HG03439 (cell line): ENCODE results near the gene SLC25A21.

Source experiments
- ATAC-seq: cut with Tn5 transposase; IDR thresholded peaks from one replicate; pipeline ENCODE4 v1.9.1; 2021; ENCODE audit warnings: mild to moderate bottlenecking, moderate library complexity; ENCODE audit not compliant: unreplicated experiment

The SLC25A21 gene

GRCh38 chr14:36791402-36791801 is 381.0 kb downstream of the SLC25A21 start:
- no peak for ATAC-seq

GRCh38 chr14:36785511-36785910 is 386.9 kb downstream of the SLC25A21 start:
- no peak for ATAC-seq

GRCh38 chr14:36784541-36784940 is 387.9 kb downstream of the SLC25A21 start:
- ATAC-seq, result no peak

GRCh38 chr14:36781897-36782296 is 390.5 kb downstream of the SLC25A21 start:
- ATAC-seq, result no peak

GRCh38 chr14:36773558-36773957 is 398.8 kb downstream of the SLC25A21 start:
- no peak for ATAC-seq

- ATAC-seq, result no peak
Observed at GRCh38 chr14:36773136-36773540, 399.3 kb downstream of the SLC25A21 start.

GRCh38 chr14:36771028-36771640 is 401.3 kb downstream of the SLC25A21 start:
- no peak for ATAC-seq

- ATAC-seq, result no peak
Observed at GRCh38 chr14:36768638-36769337, 403.6 kb downstream of the SLC25A21 start.

- no peak for ATAC-seq
Observed at GRCh38 chr14:36767603-36768281, 404.7 kb downstream of the SLC25A21 start.

GRCh38 chr14:36766974-36767373 is 405.4 kb downstream of the SLC25A21 start:
- ATAC-seq, result no peak

- no peak for ATAC-seq
Observed at GRCh38 chr14:36757734-36758601, 414.4 kb downstream of the SLC25A21 start.

- ATAC-seq, result no peak
Observed at GRCh38 chr14:36756226-36756625, 416.2 kb downstream of the SLC25A21 start.

- ATAC-seq, result no peak
Observed at GRCh38 chr14:36755756-36756155, 416.6 kb downstream of the SLC25A21 start.

- ATAC-seq, result no peak
Observed at GRCh38 chr14:36751920-36752319, 420.5 kb downstream of the SLC25A21 start.

- ATAC-seq, result no peak
Observed at GRCh38 chr14:36751106-36751505, 421.3 kb downstream of the SLC25A21 start.

- ATAC-seq, result no peak
Observed at GRCh38 chr14:36750244-36750643, 422.2 kb downstream of the SLC25A21 start.

GRCh38 chr14:36748610-36749213 is 423.7 kb downstream of the SLC25A21 start:
- ATAC-seq, result no peak

GRCh38 chr14:36747411-36748184 is 424.8 kb downstream of the SLC25A21 start:
- ATAC-seq, result no peak

GRCh38 chr14:36746872-36747271 is 425.5 kb downstream of the SLC25A21 start:
- ATAC-seq, result no peak

- ATAC-seq, result no peak
Observed at GRCh38 chr14:36741858-36742257, 430.5 kb downstream of the SLC25A21 start.
